ENCODE data around the gene GRID1. TPM values are rescaled to one million over a fixed set of nuclear protein-coding genes. Genes with fewer than 3 reads are reported as not detected.
A peak's percentile ranks its signal among the peaks of the same experiment; 100 is the strongest.

The GRID1 gene
- total RNA-seq, 1 donor from 2014 or later, result 0.60 TPM

GRCh38 chr10:85787393-85787792 lies 579.2 kb downstream of the GRID1 start:
- Mint-ChIP-seq H3K4me1 (ENCODE audit: low read depth) (no peaks in the 10 kb centered on the region), H3K36me3 (ENCODE audit: low read depth) (no peaks in the 10 kb centered on the region), H3K9me3 (ENCODE audit: low read depth) (no peaks in the 10 kb centered on the region), H3K27ac (ENCODE audit: unreplicated experiment) (no peak overlapping the region), H3K4me3 (ENCODE audit: unreplicated experiment) (no peak overlapping the region), H3K27me3 (ENCODE audit: low read depth) (no peaks in the 10 kb centered on the region)
- no peak for TF ChIP-seq CTCF (IDR thresholded peaks at IDR 0.05)
- DNase-seq (ENCODE audit: low spot score), result no peak

GRCh38 chr10:85786401-85786899 lies 580.1 kb downstream of the GRID1 start:
- H3K27ac Mint-ChIP-seq (ENCODE audit: unreplicated experiment), result no peak overlapping the region
- no peaks in the 10 kb centered on the region for H3K27me3 Mint-ChIP-seq (ENCODE audit: low read depth)
- DNase-seq (ENCODE audit: low spot score), result no peak
- TF ChIP-seq CTCF (IDR thresholded peaks at IDR 0.05), result peak; percentile 33
- no peaks in the 10 kb centered on the region for H3K36me3 Mint-ChIP-seq (ENCODE audit: low read depth)
- no peaks in the 10 kb centered on the region for H3K9me3 Mint-ChIP-seq (ENCODE audit: low read depth)
- H3K4me1 Mint-ChIP-seq (ENCODE audit: low read depth), result no peaks in the 10 kb centered on the region
- no peak overlapping the region for H3K4me3 Mint-ChIP-seq (ENCODE audit: unreplicated experiment)

GRCh38 chr10:85784792-85785191 lies 581.8 kb downstream of the GRID1 start:
- DNase-seq (ENCODE audit: low spot score), result no peak
- no peaks in the 10 kb centered on the region for H3K27me3 Mint-ChIP-seq (ENCODE audit: low read depth)
- H3K9me3 Mint-ChIP-seq (ENCODE audit: low read depth), result no peaks in the 10 kb centered on the region
- no peak overlapping the region for H3K4me3 Mint-ChIP-seq (ENCODE audit: unreplicated experiment)
- no peak for TF ChIP-seq CTCF (IDR thresholded peaks at IDR 0.05)
- H3K36me3 Mint-ChIP-seq (ENCODE audit: low read depth), result no peaks in the 10 kb centered on the region
- H3K4me1 Mint-ChIP-seq (ENCODE audit: low read depth), result no peaks in the 10 kb centered on the region
- no peak overlapping the region for H3K27ac Mint-ChIP-seq (ENCODE audit: unreplicated experiment)

- peaks cover 2% of the 10 kb centered on the region for H3K27me3 Mint-ChIP-seq (ENCODE audit: low read depth)
- H3K27ac Mint-ChIP-seq (ENCODE audit: unreplicated experiment), result no peak overlapping the region
- no peaks in the 10 kb centered on the region for H3K36me3 Mint-ChIP-seq (ENCODE audit: low read depth)
- DNase-seq (ENCODE audit: low spot score), result no peak
- H3K4me1 Mint-ChIP-seq (ENCODE audit: low read depth), result no peaks in the 10 kb centered on the region
- H3K9me3 Mint-ChIP-seq (ENCODE audit: low read depth), result no peaks in the 10 kb centered on the region
- H3K4me3 Mint-ChIP-seq (ENCODE audit: unreplicated experiment), result no peak overlapping the region
- TF ChIP-seq CTCF (IDR thresholded peaks at IDR 0.05), result no peak
Observed at GRCh38 chr10:85781404-85781803, 585.2 kb downstream of the GRID1 start.

GRCh38 chr10:85778074-85778473 lies 588.5 kb downstream of the GRID1 start:
- Mint-ChIP-seq H3K4me3 (ENCODE audit: unreplicated experiment) (no peak overlapping the region), H3K27ac (ENCODE audit: unreplicated experiment) (no peak overlapping the region), H3K4me1 (ENCODE audit: low read depth) (no peaks in the 10 kb centered on the region), H3K36me3 (ENCODE audit: low read depth) (peaks cover 1% of the 10 kb centered on the region), H3K27me3 (ENCODE audit: low read depth) (peaks cover 2% of the 10 kb centered on the region), H3K9me3 (ENCODE audit: low read depth) (peaks cover 4% of the 10 kb centered on the region)
- DNase-seq (ENCODE audit: low spot score), result no peak
- TF ChIP-seq CTCF (IDR thresholded peaks at IDR 0.05), result no peak
